Glutamatergic neuron (in vitro differentiated cells): ENCODE data around the gene TTC8. TPM values are rescaled to one million over a fixed set of nuclear protein-coding genes. Genes with fewer than 3 reads are reported as not detected.

Experiments used
- DNase-seq: peaks from one replicate; pipeline ENCODE4 v3.0.0; 2022
- H3K27ac Mint-ChIP-seq: one replicate; pipeline ENCODE4 v1.8.0; 2020; ENCODE audit warnings: mild to moderate bottlenecking, mixed read lengths, inconsistent platforms; ENCODE audit not compliant: unreplicated experiment
- H3K27me3 Mint-ChIP-seq: one replicate; pipeline ENCODE4 v1.8.0; 2020; ENCODE audit warnings: mild to moderate bottlenecking, moderate library complexity, mixed read lengths, inconsistent platforms; ENCODE audit not compliant: unreplicated experiment
- H3K36me3 Mint-ChIP-seq: one replicate; pipeline ENCODE4 v1.8.0; 2020; ENCODE audit warnings: mild to moderate bottlenecking, mixed read lengths, inconsistent platforms; ENCODE audit not compliant: unreplicated experiment
- H3K4me1 Mint-ChIP-seq: one replicate; pipeline ENCODE4 v1.8.0; 2020; ENCODE audit warnings: mild to moderate bottlenecking, low read depth, mixed read lengths, inconsistent platforms; ENCODE audit not compliant: unreplicated experiment
- H3K4me3 Mint-ChIP-seq: one replicate; pipeline ENCODE4 v1.8.0; 2020; ENCODE audit warnings: mild to moderate bottlenecking, mixed read lengths, inconsistent platforms; ENCODE audit not compliant: unreplicated experiment
- H3K9me3 Mint-ChIP-seq: one replicate; pipeline ENCODE4 v1.8.0; 2020; ENCODE audit warnings: mild to moderate bottlenecking, moderate library complexity, mixed read lengths, inconsistent platforms; ENCODE audit not compliant: unreplicated experiment
- total RNA-seq: library from RNA; stranded (reverse); fragmentation: NEBNext Ultra II Directional; extraction: Animal tissue kit (Norgen Biotek cat#: 25700); gene quantifications from one replicate; pipeline ENCODE4 v1.2.1, GENCODE V29; 2021; ENCODE audit not compliant: unreplicated experiment
- TF ChIP-seq, protein P1 (sequence below): fragments of 200-600 bp; sonication (generic); IDR thresholded peaks from one replicate; pipeline ENCODE4 v1.5.0; 2021; ENCODE audit not compliant: partially characterized antibody, unreplicated experiment

Gene TTC8
- total RNA-seq, 1 donor from 2014 or later, result 7.6 TPM

DNA sequence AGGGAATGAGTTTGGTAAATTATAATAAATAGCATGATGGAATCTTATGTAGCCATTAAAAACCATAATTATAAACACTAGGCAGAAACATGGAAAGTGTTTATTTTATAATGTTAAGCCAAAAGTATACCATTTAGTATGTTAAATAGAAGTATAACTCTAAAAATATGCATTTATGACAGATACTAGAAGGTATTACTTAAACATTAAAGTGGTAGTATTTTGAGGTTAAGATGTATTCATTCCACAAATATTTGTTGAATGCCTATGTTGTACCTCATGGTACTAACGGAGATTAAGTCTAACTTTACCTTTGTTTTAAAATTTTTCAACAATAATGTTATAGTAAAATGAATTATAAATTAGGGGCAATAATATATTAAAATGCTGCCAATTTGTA is 24.1 kb downstream of the TTC8 start:
- Mint-ChIP-seq H3K27me3 (no peaks in the 10 kb centered on the region), H3K27ac (no peak overlapping the region), H3K4me1 (no peaks in the 10 kb centered on the region), H3K9me3 (no peaks in the 10 kb centered on the region), H3K4me3 (no peak overlapping the region), H3K36me3 (no peaks in the 10 kb centered on the region)
- TF ChIP-seq, protein P1, sequence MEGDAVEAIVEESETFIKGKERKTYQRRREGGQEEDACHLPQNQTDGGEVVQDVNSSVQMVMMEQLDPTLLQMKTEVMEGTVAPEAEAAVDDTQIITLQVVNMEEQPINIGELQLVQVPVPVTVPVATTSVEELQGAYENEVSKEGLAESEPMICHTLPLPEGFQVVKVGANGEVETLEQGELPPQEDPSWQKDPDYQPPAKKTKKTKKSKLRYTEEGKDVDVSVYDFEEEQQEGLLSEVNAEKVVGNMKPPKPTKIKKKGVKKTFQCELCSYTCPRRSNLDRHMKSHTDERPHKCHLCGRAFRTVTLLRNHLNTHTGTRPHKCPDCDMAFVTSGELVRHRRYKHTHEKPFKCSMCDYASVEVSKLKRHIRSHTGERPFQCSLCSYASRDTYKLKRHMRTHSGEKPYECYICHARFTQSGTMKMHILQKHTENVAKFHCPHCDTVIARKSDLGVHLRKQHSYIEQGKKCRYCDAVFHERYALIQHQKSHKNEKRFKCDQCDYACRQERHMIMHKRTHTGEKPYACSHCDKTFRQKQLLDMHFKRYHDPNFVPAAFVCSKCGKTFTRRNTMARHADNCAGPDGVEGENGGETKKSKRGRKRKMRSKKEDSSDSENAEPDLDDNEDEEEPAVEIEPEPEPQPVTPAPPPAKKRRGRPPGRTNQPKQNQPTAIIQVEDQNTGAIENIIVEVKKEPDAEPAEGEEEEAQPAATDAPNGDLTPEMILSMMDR, result no peak
- DNase-seq, result no peak

DNA sequence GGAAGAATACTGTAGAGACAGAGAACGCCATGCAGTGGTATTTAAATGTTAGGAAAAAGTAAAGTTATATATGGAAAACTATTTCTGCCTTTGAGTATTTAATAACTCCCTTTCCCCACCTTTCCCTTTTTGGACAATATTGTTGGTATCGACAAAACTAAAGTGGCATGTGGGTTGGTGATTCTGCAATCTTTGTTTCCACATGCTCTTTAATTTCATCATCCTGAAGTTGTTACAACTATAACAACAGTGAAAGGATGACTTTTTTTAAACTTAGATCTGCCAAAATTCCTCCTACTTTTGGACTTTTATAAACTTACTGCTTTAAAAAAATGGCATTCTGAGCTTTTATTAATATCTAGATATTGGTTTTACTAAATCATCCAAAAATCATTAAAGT is 25.3 kb downstream of the TTC8 start:
- Mint-ChIP-seq H3K27ac (no peak overlapping the region), H3K9me3 (no peaks in the 10 kb centered on the region), H3K36me3 (no peaks in the 10 kb centered on the region), H3K4me3 (no peak overlapping the region), H3K4me1 (no peaks in the 10 kb centered on the region), H3K27me3 (no peaks in the 10 kb centered on the region)
- TF ChIP-seq, protein P1, result no peak
- DNase-seq, result no peak

DNA sequence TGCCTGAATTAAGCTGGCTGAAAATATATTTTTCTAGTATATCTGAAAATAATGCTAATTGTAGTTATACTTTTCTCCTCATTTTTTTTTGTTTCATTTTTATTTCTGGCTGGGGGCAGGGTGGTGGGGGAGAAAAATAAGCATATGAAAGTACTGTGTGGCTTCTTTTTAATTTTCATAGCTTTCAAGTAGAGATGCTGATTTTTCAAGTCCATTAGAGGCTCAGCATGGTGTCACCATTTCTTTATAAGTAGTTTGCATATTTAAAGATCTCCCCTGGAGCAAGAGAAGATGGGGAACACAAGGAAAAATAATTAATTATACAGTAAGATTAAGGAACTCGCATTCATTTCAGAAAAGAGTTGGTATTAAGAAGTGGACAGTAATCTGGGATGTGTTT is 27.1 kb downstream of the TTC8 start:
- no peak overlapping the region for H3K4me3 Mint-ChIP-seq
- H3K27me3 Mint-ChIP-seq, result peaks cover 2% of the 10 kb centered on the region
- no peaks in the 10 kb centered on the region for H3K4me1 Mint-ChIP-seq
- no peak overlapping the region for H3K27ac Mint-ChIP-seq
- DNase-seq, result no peak
- H3K36me3 Mint-ChIP-seq, result no peaks in the 10 kb centered on the region
- TF ChIP-seq, protein P1, result no peak
- H3K9me3 Mint-ChIP-seq, result no peaks in the 10 kb centered on the region

DNA sequence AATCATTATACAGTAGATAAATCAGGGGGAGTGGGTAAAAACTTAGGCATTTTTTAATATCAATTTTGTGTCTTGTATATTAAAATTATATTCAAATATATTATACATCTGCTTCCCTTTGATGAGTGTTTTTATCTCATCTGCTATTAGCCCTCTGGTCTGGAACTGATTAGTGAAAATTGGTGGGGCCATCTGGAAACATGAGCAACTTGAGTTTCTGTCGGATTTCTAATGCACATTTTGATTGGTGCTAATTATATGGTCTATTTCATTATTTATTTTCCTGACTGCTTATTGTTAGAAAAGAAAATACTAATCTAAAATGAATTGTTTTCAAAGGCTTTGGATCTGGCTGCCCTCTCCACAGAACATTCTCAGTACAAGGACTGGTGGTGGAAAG is 28.2 kb downstream of the TTC8 start:
- H3K9me3 Mint-ChIP-seq, result no peaks in the 10 kb centered on the region
- H3K4me3 Mint-ChIP-seq, result no peak overlapping the region
- no peak for DNase-seq
- peaks cover 2% of the 10 kb centered on the region for H3K4me1 Mint-ChIP-seq
- H3K27ac Mint-ChIP-seq, result no peak overlapping the region
- no peaks in the 10 kb centered on the region for H3K36me3 Mint-ChIP-seq
- peaks cover 2% of the 10 kb centered on the region for H3K27me3 Mint-ChIP-seq
- TF ChIP-seq, protein P1, result no peak

DNA sequence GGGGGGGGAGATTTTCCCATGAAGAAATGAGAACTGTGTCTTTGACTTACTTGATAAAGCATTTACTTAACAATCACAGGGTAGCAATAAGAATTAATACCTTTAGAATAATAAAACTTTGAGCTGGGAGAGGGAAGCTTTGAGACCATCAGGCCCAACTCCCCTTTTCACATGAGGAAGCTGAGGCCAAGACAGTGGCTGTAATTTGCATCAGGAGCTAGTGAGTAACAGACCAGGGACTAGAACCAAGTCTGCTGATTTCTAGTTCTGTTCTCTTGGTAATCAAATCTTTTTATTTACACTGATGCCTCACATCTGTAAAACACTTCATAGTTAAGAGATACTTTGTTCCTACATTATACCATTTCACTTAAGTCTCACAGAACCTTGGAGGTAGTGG is 28.7 kb downstream of the TTC8 start:
- no peak overlapping the region for H3K4me3 Mint-ChIP-seq
- no peak overlapping the region for H3K27ac Mint-ChIP-seq
- TF ChIP-seq, protein P1, result no peak
- peaks cover 2% of the 10 kb centered on the region for H3K27me3 Mint-ChIP-seq
- H3K4me1 Mint-ChIP-seq, result peaks cover 2% of the 10 kb centered on the region
- no peaks in the 10 kb centered on the region for H3K9me3 Mint-ChIP-seq
- no peaks in the 10 kb centered on the region for H3K36me3 Mint-ChIP-seq
- DNase-seq, result no peak
